Activated naive CD8-positive, alpha-beta T cell treated with anti-CD3 and anti-CD28 coated beads, Interleukin-2, amount 50 U/mL, for 24 hours (primary cell): Measurements from ENCODE around the gene LTBP1.

Experiments used
- ATAC-seq: fragments of 150-1000 bp; cut with Tn5 transposase; one replicate; pipeline ENCODE4 v1.10.0; 2021
- DNase-seq: peaks from one replicate; pipeline ENCODE4 v3.0.0; 2021
- H3K27ac Mint-ChIP-seq: one replicate; pipeline ENCODE4 v1.8.0; 2021; ENCODE audit warnings: mild to moderate bottlenecking, mixed read lengths
- H3K27me3 Mint-ChIP-seq: one replicate; pipeline ENCODE4 v1.8.0; 2021; ENCODE audit warnings: mixed read lengths
- H3K36me3 Mint-ChIP-seq: one replicate; pipeline ENCODE4 v1.8.0; 2021; ENCODE audit warnings: low read depth, mixed read lengths
- H3K4me1 Mint-ChIP-seq: one replicate; pipeline ENCODE4 v1.8.0; 2021; ENCODE audit warnings: mixed read lengths
- H3K4me3 Mint-ChIP-seq: one replicate; pipeline ENCODE4 v1.8.0; 2021; ENCODE audit warnings: mild to moderate bottlenecking, moderate library complexity, mixed read lengths
- H3K9me3 Mint-ChIP-seq: one replicate; pipeline ENCODE4 v1.8.0; 2021; ENCODE audit warnings: mixed read lengths

Gene LTBP1

GRCh38 chr2:33408109-33408508, 461.4 kb downstream of the LTBP1 start:
- DNase-seq (no peak), ATAC-seq (no peak)

GRCh38 chr2:33409417-33409955, 462.7 kb downstream of the LTBP1 start:
- Mint-ChIP-seq H3K36me3 (no peaks in the 10 kb centered on the region), H3K27ac (no peak overlapping the region), H3K4me3 (no peak overlapping the region), H3K9me3 (peaks cover 5% of the 10 kb centered on the region), H3K27me3 (peaks cover 6% of the 10 kb centered on the region), H3K4me1 (no peaks in the 10 kb centered on the region)
- DNase-seq, result no peak
- ATAC-seq, result no peak

More at GRCh38 chr2:33408109-33408508, 461.4 kb downstream of the LTBP1 start:
- Mint-ChIP-seq H3K36me3 (no peaks in the 10 kb centered on the region), H3K27me3 (peaks cover 2% of the 10 kb centered on the region), H3K9me3 (peaks cover 5% of the 10 kb centered on the region), H3K27ac (no peak overlapping the region), H3K4me3 (no peak overlapping the region), H3K4me1 (no peaks in the 10 kb centered on the region)

- Mint-ChIP-seq H3K36me3 (no peaks in the 10 kb centered on the region), H3K27ac (no peak overlapping the region), H3K4me3 (no peak overlapping the region), H3K27me3 (peaks cover 6% of the 10 kb centered on the region), H3K4me1 (no peaks in the 10 kb centered on the region), H3K9me3 (peaks cover 5% of the 10 kb centered on the region)
- ATAC-seq (no peak), DNase-seq (no peak)
Measured at GRCh38 chr2:33411765-33412164, 465.0 kb downstream of the LTBP1 start.

- H3K9me3 Mint-ChIP-seq, result peaks cover 5% of the 10 kb centered on the region
- no peak for DNase-seq
- peaks cover 6% of the 10 kb centered on the region for H3K27me3 Mint-ChIP-seq
- no peaks in the 10 kb centered on the region for H3K36me3 Mint-ChIP-seq
- H3K27ac Mint-ChIP-seq, result no peak overlapping the region
- H3K4me3 Mint-ChIP-seq, result no peak overlapping the region
- no peaks in the 10 kb centered on the region for H3K4me1 Mint-ChIP-seq
- no peak for ATAC-seq
Measured at GRCh38 chr2:33412920-33413319, 466.2 kb downstream of the LTBP1 start.

- Mint-ChIP-seq H3K9me3 (no peaks in the 10 kb centered on the region), H3K36me3 (no peaks in the 10 kb centered on the region), H3K4me1 (no peaks in the 10 kb centered on the region), H3K27me3 (peaks cover 5% of the 10 kb centered on the region), H3K27ac (no peak overlapping the region), H3K4me3 (no peak overlapping the region)
- ATAC-seq (no peak), DNase-seq (no peak)
Measured at GRCh38 chr2:33419581-33420200, 472.9 kb downstream of the LTBP1 start.

GRCh38 chr2:33420726-33421125, 474.0 kb downstream of the LTBP1 start:
- Mint-ChIP-seq H3K9me3 (no peaks in the 10 kb centered on the region), H3K36me3 (no peaks in the 10 kb centered on the region), H3K4me3 (no peak overlapping the region), H3K4me1 (no peaks in the 10 kb centered on the region), H3K27me3 (peaks cover 5% of the 10 kb centered on the region), H3K27ac (no peak overlapping the region)
- DNase-seq (no peak), ATAC-seq (no peak)

- no peak overlapping the region for H3K4me3 Mint-ChIP-seq
- H3K9me3 Mint-ChIP-seq, result no peaks in the 10 kb centered on the region
- H3K36me3 Mint-ChIP-seq, result no peaks in the 10 kb centered on the region
- no peak overlapping the region for H3K27ac Mint-ChIP-seq
- DNase-seq, result no peak
- no peaks in the 10 kb centered on the region for H3K4me1 Mint-ChIP-seq
- H3K27me3 Mint-ChIP-seq, result peaks cover 5% of the 10 kb centered on the region
- ATAC-seq, result no peak
Measured at GRCh38 chr2:33421820-33422219, 475.1 kb downstream of the LTBP1 start.

GRCh38 chr2:33425161-33425560, 478.4 kb downstream of the LTBP1 start:
- Mint-ChIP-seq H3K36me3 (no peaks in the 10 kb centered on the region), H3K9me3 (no peaks in the 10 kb centered on the region), H3K27me3 (peaks cover 5% of the 10 kb centered on the region), H3K4me3 (no peak overlapping the region), H3K27ac (no peak overlapping the region), H3K4me1 (no peaks in the 10 kb centered on the region)
- DNase-seq (no peak), ATAC-seq (no peak)

GRCh38 chr2:33425586-33426031, 478.9 kb downstream of the LTBP1 start:
- no peaks in the 10 kb centered on the region for H3K9me3 Mint-ChIP-seq
- H3K27ac Mint-ChIP-seq, result no peak overlapping the region
- H3K4me1 Mint-ChIP-seq, result no peaks in the 10 kb centered on the region
- no peaks in the 10 kb centered on the region for H3K36me3 Mint-ChIP-seq
- peaks cover 5% of the 10 kb centered on the region for H3K27me3 Mint-ChIP-seq
- no peak for DNase-seq
- H3K4me3 Mint-ChIP-seq, result no peak overlapping the region
- ATAC-seq, result no peak

GRCh38 chr2:33426666-33427231, 480.0 kb downstream of the LTBP1 start:
- H3K4me3 Mint-ChIP-seq, result no peak overlapping the region
- H3K36me3 Mint-ChIP-seq, result no peaks in the 10 kb centered on the region
- H3K27me3 Mint-ChIP-seq, result peaks cover 5% of the 10 kb centered on the region
- H3K9me3 Mint-ChIP-seq, result no peaks in the 10 kb centered on the region
- DNase-seq (no peak), ATAC-seq (no peak)
- H3K27ac Mint-ChIP-seq, result no peak overlapping the region
- H3K4me1 Mint-ChIP-seq, result no peaks in the 10 kb centered on the region

GRCh38 chr2:33430077-33430476, 483.3 kb downstream of the LTBP1 start:
- Mint-ChIP-seq H3K9me3 (no peaks in the 10 kb centered on the region), H3K4me3 (no peak overlapping the region), H3K4me1 (no peaks in the 10 kb centered on the region), H3K27ac (no peak overlapping the region), H3K27me3 (peaks cover 8% of the 10 kb centered on the region), H3K36me3 (no peaks in the 10 kb centered on the region)
- ATAC-seq (no peak), DNase-seq (no peak)

- Mint-ChIP-seq H3K27ac (no peak overlapping the region), H3K36me3 (no peaks in the 10 kb centered on the region)
- no peak for ATAC-seq
Measured at GRCh38 chr2:33430856-33431255, 484.1 kb downstream of the LTBP1 start.

GRCh38 chr2:33432871-33433270, 486.1 kb downstream of the LTBP1 start:
- Mint-ChIP-seq H3K9me3 (no peaks in the 10 kb centered on the region), H3K4me1 (no peaks in the 10 kb centered on the region), H3K27ac (no peak overlapping the region), H3K4me3 (no peak overlapping the region), H3K36me3 (no peaks in the 10 kb centered on the region), H3K27me3 (peaks cover 8% of the 10 kb centered on the region)
- ATAC-seq, result no peak
- no peak for DNase-seq

More at GRCh38 chr2:33430856-33431255, 484.1 kb downstream of the LTBP1 start:
- Mint-ChIP-seq H3K9me3 (no peaks in the 10 kb centered on the region), H3K27me3 (peaks cover 8% of the 10 kb centered on the region), H3K4me3 (no peak overlapping the region), H3K4me1 (no peaks in the 10 kb centered on the region)
- no peak for DNase-seq

- H3K4me1 Mint-ChIP-seq, result no peaks in the 10 kb centered on the region
- DNase-seq, result no peak
- no peak overlapping the region for H3K4me3 Mint-ChIP-seq
- H3K27ac Mint-ChIP-seq, result no peak overlapping the region
- no peak for ATAC-seq
- H3K36me3 Mint-ChIP-seq, result no peaks in the 10 kb centered on the region
- H3K27me3 Mint-ChIP-seq, result peaks cover 8% of the 10 kb centered on the region
- H3K9me3 Mint-ChIP-seq, result no peaks in the 10 kb centered on the region
Measured at GRCh38 chr2:33433279-33434235, 486.8 kb downstream of the LTBP1 start.
